HS-27A (cell line): ENCODE data around the gene NHLRC4.
"Not testable (repeated sequence)": the region's sequence is repeated elsewhere in the genome, so short reads cannot be mapped to it uniquely, and the experiment has no call there.

ENCODE experiments used
- DNase-seq: peaks from one replicate; pipeline ENCODE4 v3.0.0-alpha.2; 2012; ENCODE audit warnings: low read depth, missing footprints

Gene NHLRC4

GRCh38 chr16:597655-598054, 30.9 kb downstream of the NHLRC4 start:
- DNase-seq = not testable (repeated sequence)

- DNase-seq = no peak
Measured at GRCh38 chr16:598823-599739, 32.3 kb downstream of the NHLRC4 start.

- DNase-seq = no peak
Measured at GRCh38 chr16:600781-601180, 34.0 kb downstream of the NHLRC4 start.

- no peak for DNase-seq
Measured at GRCh38 chr16:603933-604332, 37.1 kb downstream of the NHLRC4 start.

GRCh38 chr16:606656-607307, 40.0 kb downstream of the NHLRC4 start:
- DNase-seq = no peak

GRCh38 chr16:608019-608418, 41.2 kb downstream of the NHLRC4 start:
- DNase-seq = no peak

GRCh38 chr16:609316-609715, 42.5 kb downstream of the NHLRC4 start:
- no peak for DNase-seq

GRCh38 chr16:609984-610383, 43.2 kb downstream of the NHLRC4 start:
- DNase-seq = no peak

- no peak for DNase-seq
Measured at GRCh38 chr16:610513-611381, 43.9 kb downstream of the NHLRC4 start.

- DNase-seq = no peak
Measured at GRCh38 chr16:615122-615521, 48.3 kb downstream of the NHLRC4 start.

- no peak for DNase-seq
Measured at GRCh38 chr16:616733-617586, 50.2 kb downstream of the NHLRC4 start.

GRCh38 chr16:617855-618254, 51.0 kb downstream of the NHLRC4 start:
- no peak for DNase-seq
